ENCODE data around the gene SRRM5.
"Not testable (repeated sequence)": the region's sequence is repeated elsewhere in the genome, so short reads cannot be mapped to it uniquely, and the experiment has no call there.

SRRM5 gene

GRCh38 chr19:43611788-43612187 is at the start of gene SRRM5:
TSS of gene SRRM5 (plus strand) at chr19:43612088. CDS start at chr19:43612122, 34 bp downstream.
- no peak for DNase-seq (ENCODE audit: low spot score)

- DNase-seq (ENCODE audit: low spot score): no peak
These were observed 49.6 kb upstream of the SRRM5 start for GRCh38 chr19:43562226-43562697.

- DNase-seq (ENCODE audit: low spot score): peak; percentile 72
These were observed 49.1 kb upstream of the SRRM5 start for GRCh38 chr19:43562698-43563241.

GRCh38 chr19:43563816-43564457 is 48.0 kb upstream of the SRRM5 start:
- DNase-seq (ENCODE audit: low spot score): no peak

GRCh38 chr19:43564800-43565199 is 47.1 kb upstream of the SRRM5 start:
- no peak for DNase-seq (ENCODE audit: low spot score)

- no peak for DNase-seq (ENCODE audit: low spot score)
These were observed 42.2 kb upstream of the SRRM5 start for GRCh38 chr19:43569657-43570056.

GRCh38 chr19:43570174-43570791 is 41.6 kb upstream of the SRRM5 start:
- DNase-seq (ENCODE audit: low spot score): no peak

- no peak for DNase-seq (ENCODE audit: low spot score)
These were observed 39.7 kb upstream of the SRRM5 start for GRCh38 chr19:43572171-43572588.

GRCh38 chr19:43574424-43575155 is 37.3 kb upstream of the SRRM5 start:
- DNase-seq (ENCODE audit: low spot score): no peak

GRCh38 chr19:43575156-43575950 is 36.5 kb upstream of the SRRM5 start, which contains the start of the genes PINLYP and XRCC1:
TSS of gene PINLYP (plus strand) at chr19:43575801. CDS start at chr19:43577192, 1,391 bp downstream.
TSS of gene XRCC1 (minus strand) at chr19:43575527. CDS start at chr19:43575458, 69 bp downstream.
- DNase-seq (ENCODE audit: low spot score): peak; percentile 97

GRCh38 chr19:43575955-43576878 is 35.7 kb upstream of the SRRM5 start:
- DNase-seq (ENCODE audit: low spot score): no peak

GRCh38 chr19:43578787-43579186 is 33.1 kb upstream of the SRRM5 start:
- no peak for DNase-seq (ENCODE audit: low spot score)

- no peak for DNase-seq (ENCODE audit: low spot score)
These were observed 30.4 kb upstream of the SRRM5 start for GRCh38 chr19:43581467-43581866.

GRCh38 chr19:43582495-43582894 is 29.4 kb upstream of the SRRM5 start:
- DNase-seq (ENCODE audit: low spot score): no peak

GRCh38 chr19:43584484-43584883 is 27.4 kb upstream of the SRRM5 start:
- DNase-seq (ENCODE audit: low spot score): no peak

- DNase-seq (ENCODE audit: low spot score): no peak
These were observed 25.5 kb upstream of the SRRM5 start for GRCh38 chr19:43586346-43586745.

GRCh38 chr19:43587029-43587428 is 24.9 kb upstream of the SRRM5 start:
- not testable (repeated sequence) for DNase-seq (ENCODE audit: low spot score)

GRCh38 chr19:43589277-43589676 is 22.6 kb upstream of the SRRM5 start:
- DNase-seq (ENCODE audit: low spot score): no peak

- DNase-seq (ENCODE audit: low spot score): no peak
These were observed 22.2 kb upstream of the SRRM5 start for GRCh38 chr19:43589678-43590077.

GRCh38 chr19:43591904-43592772 is 19.8 kb upstream of the SRRM5 start:
- DNase-seq (ENCODE audit: low spot score): no peak
